K562 (cell line): ENCODE data around the gene NDUFS3. TPM values are rescaled to one million over a fixed set of nuclear protein-coding genes. Genes with fewer than 3 reads are reported as not detected.

Experiments
- ARID1B ChIP-seq: fragments of 450-650 bp; IDR thresholded peaks from 2 replicates; pipeline ENCODE4 v1.6.1; 2016; ENCODE audit warnings: antibody characterized with exemption, mild to moderate bottlenecking, inconsistent platforms
- CBX3 ChIP-seq, 2 experiments: IDR thresholded peaks; 1 replicate in 1 of 2; 2 replicates in 1 of 2; pipeline ENCODE4 v1.6.1; 2012; ENCODE audit warnings: inconsistent platforms in 2 of 2, low read length in 2 of 2, borderline replicate concordance in 1 of 2, control low read depth in 1 of 2
- E2F6 ChIP-seq, 2 experiments: IDR thresholded peaks; 2 replicates each; pipeline ENCODE4 v1.6.1; 2011; ENCODE audit warnings: borderline replicate concordance in 1 of 2, control low read depth in 1 of 2, low read depth in 1 of 2, low read length in 1 of 2, mild to moderate bottlenecking in 1 of 2, mixed read lengths in 1 of 2, moderate library complexity in 1 of 2; ENCODE audit not compliant: insufficient read depth in 1 of 2, insufficient read length in 1 of 2, poor library complexity in 1 of 2, severe bottlenecking in 1 of 2; ENCODE audit errors: extremely low read depth in 1 of 2
- FOXK2 ChIP-seq, 2 experiments: fragments of 450-650 bp; IDR thresholded peaks in 1 of 2; conservative IDR thresholded peaks in 1 of 2; 2 replicates each; pipeline ENCODE4 v1.6.1; 2016; ENCODE audit warnings: low read depth in 2 of 2, mild to moderate bottlenecking in 1 of 2
- HMG20B ChIP-seq: fragments of 250-450 bp; sonication (Bioruptor Pico); IDR thresholded peaks from 2 replicates; pipeline ENCODE4 v1.5.0; 2021; ENCODE audit warnings: mild to moderate bottlenecking
- HNRNPUL1 ChIP-seq: fragments of 200-400 bp; formaldehyde crosslinking; IDR thresholded peaks from 2 replicates; pipeline ENCODE4 v1.6.1; 2017; ENCODE audit warnings: low read length
- IFI16 ChIP-seq: fragments of 250-450 bp; sonication (Bioruptor Pico); IDR thresholded peaks from 2 replicates; pipeline ENCODE4 v2.1.2; 2022; ENCODE audit warnings: mild to moderate bottlenecking, inconsistent platforms
- ILF3 ChIP-seq: fragments of 450-650 bp; IDR thresholded peaks from 2 replicates; pipeline ENCODE4 v1.6.1; 2018; ENCODE audit warnings: antibody characterized with exemption, mild to moderate bottlenecking, moderate library complexity, borderline replicate concordance
- KDM1A ChIP-seq, 2 experiments: fragments of 450-650 bp; IDR thresholded peaks; 2 replicates each; pipeline ENCODE4 v1.6.1; 2016; ENCODE audit warnings: mild to moderate bottlenecking in 2 of 2
- MCM3 ChIP-seq: fragments of 450-650 bp; IDR thresholded peaks from 2 replicates; pipeline ENCODE4 v1.6.1; 2016
- MEIS2 ChIP-seq: fragments of 450-650 bp; IDR thresholded peaks from 2 replicates; pipeline ENCODE4 v1.6.1; 2014; ENCODE audit warnings: mild to moderate bottlenecking; ENCODE audit not compliant: partially characterized antibody
- OTX1 ChIP-seq: fragments of 450-650 bp; formaldehyde crosslinking; IDR thresholded peaks from 2 replicates; pipeline ENCODE4 v1.4.0; 2022; ENCODE audit warnings: mild to moderate bottlenecking
- POLR2A ChIP-seq: fragments of 450-650 bp; conservative IDR thresholded peaks from 2 replicates; pipeline ENCODE4 v1.6.1; 2016
- RREB1 ChIP-seq: fragments of 250-450 bp; sonication (Bioruptor Pico); IDR thresholded peaks from 2 replicates; pipeline ENCODE4 v1.4.0; 2020
- TAF7 ChIP-seq: fragments of 450-650 bp; IDR thresholded peaks from 2 replicates; pipeline ENCODE4 v1.6.1; 2016; ENCODE audit warnings: missing genetic modification characterization, missing compliant biosample characterization
- TCF3 ChIP-seq: sonication (generic); formaldehyde crosslinking; IDR thresholded peaks from 2 replicates; pipeline ENCODE4 v1.4.0; 2020; ENCODE audit warnings: mild to moderate bottlenecking, missing genetic modification reagents
- ZNF224 ChIP-seq: sonication (generic); formaldehyde crosslinking; IDR thresholded peaks from 2 replicates; pipeline ENCODE4 v1.8.0; 2022; ENCODE audit warnings: mild to moderate bottlenecking, missing genetic modification reagents
- ZNF395 ChIP-seq: fragments of 200-800 bp; sonication (Bioruptor generic); IDR thresholded peaks from 2 replicates; pipeline ENCODE4 v1.6.1; 2017; ENCODE audit warnings: missing genetic modification characterization, missing compliant biosample characterization
- ZNF77 ChIP-seq: fragments of 250-450 bp; sonication (Bioruptor Pico); IDR thresholded peaks from 2 replicates; pipeline ENCODE4 v1.5.0; 2020
- polyA plus RNA-seq, 8 experiments: library from polyadenylated mRNA; depleted of rRNA in 4 of 8; stranded (reverse) in 5 of 8; unstranded in 3 of 8; fragments of >200 nt; fragmentation: Nextera tagmentation in 2 of 8; fragmentation: Illumina TruSeq in 1 of 8; extraction: Ambion mirVana in 2 of 8; extraction: Trizol in 1 of 8; gene quantifications; 2 replicates each; pipeline versions ENCODE4 v1.2.1 to v1.2.3, GENCODE V29; 2011 to 2014; ENCODE audit warnings: inconsistent platforms in 1 of 8, missing spikeins in 1 of 8
- total RNA-seq, 7 experiments: library from RNA; depleted of rRNA in 6 of 7; stranded (reverse); fragments of >200 nt in 6 of 7; fragmentation: Illumina TruSeq in 2 of 7; extraction: Trizol in 2 of 7; gene quantifications; 2 replicates each; pipeline versions ENCODE4 v1.2.1 to v1.2.3, GENCODE V29; 2011 to 2021; ENCODE audit warnings: low replicate concordance in 1 of 7
- TF ChIP-seq, protein P1 (sequence below): fragments of 250-450 bp; sonication (Bioruptor Pico); IDR thresholded peaks from 2 replicates; pipeline ENCODE4 v1.9.0; 2021; ENCODE audit warnings: mild to moderate bottlenecking

The NDUFS3 gene
- total and polyA plus RNA-seq, 9 of the 15 experiments (the other 6 are each of a cell fraction or from before 2014, with no cell fraction given), result 38.7 to 341 (median 194) TPM

DNA sequence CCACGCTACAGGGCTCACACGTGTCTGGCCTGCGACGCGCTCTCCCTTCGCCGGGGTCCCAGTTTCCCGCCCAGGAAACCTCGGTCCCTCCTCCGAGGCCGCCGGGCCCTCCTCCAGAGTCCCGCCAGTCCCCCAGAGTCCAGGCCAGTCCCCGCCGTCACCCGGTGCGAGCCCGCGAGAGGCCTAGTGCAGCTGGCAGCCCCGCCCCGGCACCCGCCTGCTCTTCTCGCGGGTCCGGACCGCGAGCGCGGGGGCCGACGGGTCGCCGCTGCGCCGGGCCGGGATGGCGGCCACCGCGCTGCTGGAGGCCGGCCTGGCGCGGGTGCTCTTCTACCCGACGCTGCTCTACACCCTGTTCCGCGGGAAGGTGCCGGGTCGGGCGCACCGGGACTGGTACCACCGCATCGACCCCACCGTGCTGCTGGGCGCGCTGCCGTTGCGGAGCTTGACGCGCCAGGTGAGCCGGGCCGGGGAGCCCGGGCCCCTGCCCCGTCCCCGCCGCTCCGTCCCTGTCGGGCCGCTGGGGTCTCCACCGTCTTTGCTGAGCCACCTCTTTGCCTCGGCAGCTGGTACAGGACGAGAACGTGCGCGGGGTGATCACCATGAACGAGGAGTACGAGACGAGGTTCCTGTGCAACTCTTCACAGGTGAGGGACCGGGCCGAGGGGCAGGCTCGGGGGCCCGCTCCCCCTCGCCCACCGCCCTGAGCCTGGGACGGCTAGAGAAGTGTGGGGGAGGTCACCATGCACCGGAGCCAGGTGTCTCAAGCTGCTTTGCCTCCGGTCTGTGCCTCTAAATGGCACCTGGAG is 13.3 kb upstream of the NDUFS3 start, which contains the start of gene PTPMT1 (continued):
- TF ChIP-seq TCF3 (no peak), TAF7 (no peak), CBX3 (IDR thresholded peaks at IDR 0.05; ENCODE audit: borderline replicate concordance in 1 of 2, low read length in 2 of 2) (peak in 1 of 2 experiments; percentile 58; a peak in 1 of 3 replicates), OTX1 (no peak), ZNF395 (CRISPR knock-in tag) (peak; percentile 47; the same call in 1 of the 2 replicates), ZNF224 (CRISPR knock-in tag) (no peak), POLR2A (peak; percentile 79), ILF3 (no peak), HMG20B (CRISPR knock-in tag) (no peak), IFI16 (CRISPR knock-in tag) (no peak), FOXK2 (conservative IDR thresholded peaks at IDR 0.05 in 1 of 2, IDR thresholded peaks at IDR 0.05 in 1 of 2; ENCODE audit: low read depth in 2 of 2) (no peak), MCM3 (no peak), RREB1 (CRISPR knock-in tag) (0 out of 2 replicates have a peak, but pooled peaks have one; percentile 57), ZNF77 (CRISPR knock-in tag) (no peak), MEIS2 (peak; percentile 12), KDM1A (IDR thresholded peaks at IDR 0.05) (no peak), HNRNPUL1 (no peak), ARID1B (no peak), E2F6 (IDR thresholded peaks at IDR 0.05; ENCODE audit: borderline replicate concordance in 1 of 2, extremely low read depth in 1 of 2, insufficient read depth in 1 of 2, insufficient read length in 1 of 2, low read depth in 1 of 2, low read length in 1 of 2, poor library complexity in 1 of 2, severe bottlenecking in 1 of 2) (peak; percentile 97 to 98)
- TF ChIP-seq, protein P1, sequence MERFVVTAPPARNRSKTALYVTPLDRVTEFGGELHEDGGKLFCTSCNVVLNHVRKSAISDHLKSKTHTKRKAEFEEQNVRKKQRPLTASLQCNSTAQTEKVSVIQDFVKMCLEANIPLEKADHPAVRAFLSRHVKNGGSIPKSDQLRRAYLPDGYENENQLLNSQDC, result no peak
